Mesendoderm (in vitro differentiated cells): ENCODE measurements around the gene CTSK.
"Not testable (repeated sequence)": the region's sequence is repeated elsewhere in the genome, so short reads cannot be mapped to it uniquely, and the experiment has no call there.

Experiments used
- DNase-seq: peaks from one replicate; pipeline ENCODE4 v3.0.0; 2013
- H2AK5ac ChIP-seq: 2 replicates; pipeline ENCODE4 v1.6.1; 2013; ENCODE audit warnings: low read length, inconsistent platforms
- H2BK120ac ChIP-seq: 2 replicates; pipeline ENCODE4 v1.6.1; 2013; ENCODE audit warnings: low read depth, mild to moderate bottlenecking, low read length, moderate library complexity, mixed read lengths
- H2BK15ac ChIP-seq: replicated peaks from 2 replicates; pipeline ENCODE4 v1.6.1; 2013; ENCODE audit warnings: low read depth, mild to moderate bottlenecking, moderate library complexity
- H2BK5ac ChIP-seq: 2 replicates; pipeline ENCODE4 v1.6.1; 2013; ENCODE audit warnings: low read length, inconsistent platforms
- H3K18ac ChIP-seq: 2 replicates; pipeline ENCODE4 v1.6.1; 2013; ENCODE audit warnings: mild to moderate bottlenecking, low read length, mixed read lengths
- H3K23ac ChIP-seq: one replicate; pipeline ENCODE4 v1.6.1; 2013; ENCODE audit warnings: low read length
- H3K27ac ChIP-seq: 2 replicates; pipeline ENCODE4 v1.5.1; 2013; ENCODE audit warnings: low read depth, mild to moderate bottlenecking, inconsistent platforms, low read length, moderate library complexity
- H3K27me3 ChIP-seq: 2 replicates; pipeline ENCODE4 v1.6.1; 2013; ENCODE audit warnings: low read length, control low read depth, mild to moderate bottlenecking, inconsistent platforms; ENCODE audit not compliant: insufficient read depth, poor library complexity
- H3K36me3 ChIP-seq: 2 replicates; pipeline ENCODE4 v1.6.1; 2013; ENCODE audit warnings: low read length, inconsistent platforms; ENCODE audit not compliant: control insufficient read depth, insufficient read depth
- H3K4ac ChIP-seq: one replicate; pipeline ENCODE4 v1.6.1; 2013; ENCODE audit warnings: low read depth, mild to moderate bottlenecking, low read length, moderate library complexity
- H3K4me1 ChIP-seq: 2 replicates; pipeline ENCODE4 v1.6.1; 2013; ENCODE audit warnings: low read depth, low read length, inconsistent platforms; ENCODE audit not compliant: control insufficient read depth
- H3K4me2 ChIP-seq: 2 replicates; pipeline ENCODE4 v1.6.1; 2013; ENCODE audit warnings: low read length
- H3K4me3 ChIP-seq: 2 replicates; pipeline ENCODE4 v1.5.1; 2013; ENCODE audit warnings: mild to moderate bottlenecking, low read length
- H3K56ac ChIP-seq: one replicate; pipeline ENCODE4 v1.6.1; 2013; ENCODE audit warnings: low read length
- H3K79me1 ChIP-seq: 2 replicates; pipeline ENCODE4 v1.6.1; 2013; ENCODE audit warnings: low read length, inconsistent platforms
- H3K79me2 ChIP-seq: 2 replicates; pipeline ENCODE4 v1.6.1; 2013; ENCODE audit warnings: mild to moderate bottlenecking, low read length; ENCODE audit not compliant: control insufficient read depth, insufficient read depth
- H3K9ac ChIP-seq: 2 replicates; pipeline ENCODE4 v1.6.1; 2013; ENCODE audit warnings: low read length, inconsistent platforms
- H4K5ac ChIP-seq: one replicate; pipeline ENCODE4 v1.6.1; 2013; ENCODE audit warnings: low read length
- H4K8ac ChIP-seq: one replicate; pipeline ENCODE4 v1.6.1; 2013; ENCODE audit warnings: low read depth, mild to moderate bottlenecking, control low read depth, low read length, moderate library complexity
- WGBS: extraction: QIAGEN DNeasy Blood & Tissue Kit; methylation state at CpG from one replicate; pipeline ENCODE4 v1.1.7; 2013; ENCODE audit warnings: low lambda C conversion rate, missing lambda C conversion rate; ENCODE audit not compliant: insufficient coverage; ENCODE audit errors: extremely low coverage; 5-methylcytosine and 5-hydroxymethylcytosine counted together

The CTSK gene

GRCh38 chr1:150765977-150766301 lies 42.1 kb downstream of the CTSK start:
- not testable (repeated sequence) for H3K4me1 ChIP-seq, H3K56ac ChIP-seq, H3K27me3 ChIP-seq, H3K79me1 ChIP-seq, H2AK5ac ChIP-seq, H3K4me3 ChIP-seq, DNase-seq, H3K79me2 ChIP-seq, H3K4ac ChIP-seq, H2BK120ac ChIP-seq, H3K9ac ChIP-seq, H4K5ac ChIP-seq, H3K23ac ChIP-seq, H2BK15ac ChIP-seq, H3K4me2 ChIP-seq, H3K18ac ChIP-seq, H2BK5ac ChIP-seq, H4K8ac ChIP-seq, H3K36me3 ChIP-seq, H3K27ac ChIP-seq
- no CpG with 5 or more reads among the region's 1 CpG for WGBS

DNA sequence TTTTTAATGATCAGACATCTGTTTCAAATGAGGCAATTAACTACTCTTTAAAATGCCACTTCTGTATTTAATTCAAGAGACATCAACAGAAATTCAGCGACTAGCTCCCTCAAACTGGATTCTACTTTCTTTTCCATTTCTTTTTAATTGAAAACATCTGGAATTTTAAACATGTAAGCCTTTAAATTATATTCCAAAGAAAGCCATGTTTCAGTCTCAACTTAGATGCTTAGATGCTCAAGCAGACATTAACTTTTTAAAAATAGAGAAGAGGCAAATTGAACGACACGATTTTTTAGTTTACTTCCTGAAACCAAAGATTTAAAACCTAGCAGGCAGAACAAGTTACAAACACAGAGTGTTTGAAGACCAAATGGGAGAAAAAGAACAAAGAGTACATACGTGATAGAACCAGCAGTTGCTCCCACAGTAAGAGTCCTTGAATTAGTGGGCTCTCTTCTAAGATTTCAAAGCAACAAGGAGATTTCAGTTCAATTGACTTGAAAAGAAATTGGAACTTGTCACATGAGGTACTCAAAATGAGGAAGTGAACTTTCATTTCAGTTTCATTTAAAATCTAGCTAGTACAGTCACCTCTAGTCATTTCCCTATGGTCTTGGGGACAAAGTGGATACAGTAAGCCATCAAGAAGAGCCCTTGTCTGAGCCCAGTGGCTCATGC lies 42.6 kb downstream of the CTSK start, which contains the start of gene CTSS:
Gene CTSS, minus strand, starts transcription at position 483 of the 681 bp plus-strand sequence. CDS start 1,015 bp downstream, outside the sequence.
- Histone ChIP-seq H2AK5ac (no peak within 1 kb of the TSS), H3K79me2 (no peaks in the 10 kb centered on the region), H3K4me3 (no peak within 1 kb of the TSS), H2BK15ac (no peak within 1 kb of the TSS), H3K36me3 (no peaks in the 10 kb centered on the region), H3K79me1 (no peaks in the 10 kb centered on the region), H2BK5ac (no peak within 1 kb of the TSS), H3K4me2 (no peak within 1 kb of the TSS), H3K9ac (no peak within 1 kb of the TSS), H3K23ac (no peak within 1 kb of the TSS), H3K56ac (no peak within 1 kb of the TSS), H3K27ac (no peak within 1 kb of the TSS), H3K27me3 (no peaks in the 10 kb centered on the region), H3K4ac (no peak within 1 kb of the TSS), H3K18ac (no peak within 1 kb of the TSS), H4K8ac (no peak within 1 kb of the TSS), H4K5ac (no peak within 1 kb of the TSS), H2BK120ac (no peak within 1 kb of the TSS), H3K4me1 (no peaks in the 10 kb centered on the region)
- WGBS, result no CpG with 5 or more reads among the region's 4 CpGs
- DNase-seq, result no peak

- H4K5ac ChIP-seq, result no peak overlapping the region
- DNase-seq, result no peak
- no CpG with 5 or more reads among the region's 2 CpGs for WGBS
Measured at GRCh38 chr1:150764617-150765101, 43.4 kb downstream of the CTSK start.

GRCh38 chr1:150763018-150763417 lies 45.0 kb downstream of the CTSK start:
- H3K9ac ChIP-seq, result no peak overlapping the region
- no peaks in the 10 kb centered on the region for H3K27me3 ChIP-seq
- H4K5ac ChIP-seq, result no peak overlapping the region
- no peak overlapping the region for H2BK15ac ChIP-seq
- H3K79me2 ChIP-seq, result no peaks in the 10 kb centered on the region
- no peaks in the 10 kb centered on the region for H3K79me1 ChIP-seq
- H4K8ac ChIP-seq, result no peak overlapping the region
- H3K4me2 ChIP-seq, result no peak overlapping the region
- no CpG with 5 or more reads among the region's 3 CpGs for WGBS
- no peak overlapping the region for H3K27ac ChIP-seq
- no peaks in the 10 kb centered on the region for H3K4me1 ChIP-seq
- DNase-seq, result no peak
- no peak overlapping the region for H3K56ac ChIP-seq
- no peak overlapping the region for H3K23ac ChIP-seq
- no peak overlapping the region for H2BK5ac ChIP-seq
- H3K4ac ChIP-seq, result no peak overlapping the region
- no peak overlapping the region for H2BK120ac ChIP-seq
- no peak overlapping the region for H3K18ac ChIP-seq
- no peak overlapping the region for H2AK5ac ChIP-seq
- H3K36me3 ChIP-seq, result no peaks in the 10 kb centered on the region
- H3K4me3 ChIP-seq, result no peak overlapping the region

More at GRCh38 chr1:150764617-150765101, 43.4 kb downstream of the CTSK start:
- Histone ChIP-seq H3K56ac (no peak overlapping the region), H3K79me2 (no peaks in the 10 kb centered on the region), H3K18ac (no peak overlapping the region), H3K79me1 (no peaks in the 10 kb centered on the region), H4K8ac (no peak overlapping the region), H3K36me3 (no peaks in the 10 kb centered on the region), H3K4me1 (no peaks in the 10 kb centered on the region), H2AK5ac (no peak overlapping the region), H3K4me2 (no peak overlapping the region), H3K27ac (no peak overlapping the region), H3K9ac (no peak overlapping the region), H2BK5ac (no peak overlapping the region), H3K4ac (no peak overlapping the region), H2BK15ac (no peak overlapping the region), H2BK120ac (no peak overlapping the region), H3K27me3 (no peaks in the 10 kb centered on the region), H3K4me3 (no peak overlapping the region), H3K23ac (no peak overlapping the region)

DNA sequence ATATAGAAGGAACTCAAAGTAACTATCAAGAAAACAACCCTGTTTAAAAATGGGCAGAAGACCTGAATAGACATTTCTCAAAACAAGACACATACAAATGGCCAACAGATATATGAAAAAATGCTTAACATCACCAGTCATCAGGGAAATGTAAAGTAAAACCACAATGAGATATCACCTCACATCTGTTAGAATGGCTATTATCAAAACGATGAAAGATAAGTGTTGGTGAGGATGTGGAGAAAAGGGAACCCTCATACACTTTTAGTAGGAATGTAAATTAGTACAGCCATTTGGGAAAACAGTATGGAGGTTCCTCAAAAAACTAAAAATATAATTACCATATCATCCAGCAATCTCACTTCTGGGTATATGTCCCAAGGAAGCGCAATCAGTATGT lies 45.5 kb downstream of the CTSK start:
- Histone ChIP-seq H3K23ac (no peak overlapping the region), H3K4me3 (no peak overlapping the region), H2BK120ac (no peak overlapping the region), H3K27ac (no peak overlapping the region), H2AK5ac (no peak overlapping the region), H2BK5ac (no peak overlapping the region), H3K4me1 (no peaks in the 10 kb centered on the region), H3K4ac (no peak overlapping the region), H2BK15ac (no peak overlapping the region), H3K56ac (no peak overlapping the region), H4K5ac (no peak overlapping the region), H3K9ac (no peak overlapping the region), H3K79me1 (no peaks in the 10 kb centered on the region), H3K4me2 (no peak overlapping the region), H3K79me2 (no peaks in the 10 kb centered on the region), H3K36me3 (no peaks in the 10 kb centered on the region), H3K27me3 (no peaks in the 10 kb centered on the region), H3K18ac (no peak overlapping the region), H4K8ac (no peak overlapping the region)
- WGBS, result no CpG with 5 or more reads among the region's 2 CpGs
- DNase-seq, result no peak

- no peak overlapping the region for H4K5ac ChIP-seq
- no peak overlapping the region for H3K9ac ChIP-seq
- no peak overlapping the region for H3K18ac ChIP-seq
- no peak overlapping the region for H2BK15ac ChIP-seq
- H3K36me3 ChIP-seq, result no peaks in the 10 kb centered on the region
- no CpG with 5 or more reads among the region's 1 CpG for WGBS
- H2AK5ac ChIP-seq, result no peak overlapping the region
- no peak overlapping the region for H4K8ac ChIP-seq
- no peak overlapping the region for H3K4me2 ChIP-seq
- no peaks in the 10 kb centered on the region for H3K4me1 ChIP-seq
- no peak overlapping the region for H2BK120ac ChIP-seq
- no peak overlapping the region for H3K4me3 ChIP-seq
- no peak overlapping the region for H3K56ac ChIP-seq
- H3K4ac ChIP-seq, result no peak overlapping the region
- no peak overlapping the region for H3K27ac ChIP-seq
- H2BK5ac ChIP-seq, result no peak overlapping the region
- H3K79me2 ChIP-seq, result no peaks in the 10 kb centered on the region
- no peaks in the 10 kb centered on the region for H3K27me3 ChIP-seq
- no peak for DNase-seq
- no peak overlapping the region for H3K23ac ChIP-seq
- H3K79me1 ChIP-seq, result no peaks in the 10 kb centered on the region
Measured at GRCh38 chr1:150761801-150762200, 46.3 kb downstream of the CTSK start.
